H1 (cell line): ENCODE measurements around the gene C9orf50. TPM values are rescaled to one million over a fixed set of nuclear protein-coding genes. Genes with fewer than 3 reads are reported as not detected.

Experiments used
- BRCA1 ChIP-seq: IDR thresholded peaks from 2 replicates; pipeline ENCODE4 v1.6.1; 2012; ENCODE audit warnings: low read depth, low read length, improper control_type of control experiment
- CHD7 ChIP-seq: fragments of 300-600 bp; sonication (generic); IDR thresholded peaks from 2 replicates; pipeline ENCODE4 v1.7.1; 2012; ENCODE audit warnings: low read length, moderate library complexity, mild to moderate bottlenecking, inconsistent platforms; ENCODE audit not compliant: insufficient replicate concordance
- polyA plus RNA-seq, 7 experiments: library from polyadenylated mRNA; depleted of rRNA in 3 of 7; stranded (reverse) in 5 of 7; unstranded in 2 of 7; fragments of >200 nt in 5 of 7; fragments of 200-250 nt in 2 of 7; gene quantifications; 1 replicate in 5 of 7; 2 replicates in 1 of 7; 4 replicates in 1 of 7; pipeline versions ENCODE4 v1.2.1 to v1.2.3, GENCODE V29; 2011 to 2013; ENCODE audit warnings: missing spikeins in 2 of 7, mixed read lengths in 2 of 7
- total RNA-seq: library from RNA; stranded (reverse); fragmentation: NEBNext Ultra II Directional; extraction: Animal tissue kit (Norgen Biotek cat#: 25700); gene quantifications from 2 replicates; pipeline ENCODE4 v1.2.1, GENCODE V29; 2021

Gene C9orf50
- total and polyA plus RNA-seq, 2 of the 8 experiments (the other 6 are each of a cell fraction or from before 2014, with no cell fraction given), result not detected

GRCh38 chr9:129595311-129595741, 25.6 kb downstream of the C9orf50 start (continued):
- TF ChIP-seq CHD7 (no peak), BRCA1 (no peak)
